ENCODE data around the gene TENT5C.

GRCh38 chr1:117586337-117586736 lies 19.5 kb upstream of the TENT5C start:
- no peak for TF ChIP-seq CTCF (IDR thresholded peaks at IDR 0.05 in 2 of 3, conservative IDR thresholded peaks at IDR 0.05 in 1 of 3; ENCODE audit: borderline replicate concordance in 1 of 3, insufficient read depth in 1 of 3, low read depth in 2 of 3, low read length in 2 of 3)
- no peak for TF ChIP-seq POLR2AphosphoS5 (IDR thresholded peaks at IDR 0.05; ENCODE audit: low read depth, low read length)
- TF ChIP-seq ELF1 (IDR thresholded peaks at IDR 0.05; ENCODE audit: borderline replicate concordance, low read depth): no peak
- no peak for TF ChIP-seq POLR2A (IDR thresholded peaks at IDR 0.05; ENCODE audit: borderline replicate concordance, extremely low read depth, insufficient read depth, insufficient read length)
- no peak for TF ChIP-seq YY1 (IDR thresholded peaks at IDR 0.05; ENCODE audit: extremely low read depth, insufficient replicate concordance, low read depth, low read length)
